HL-60/S4 treated with retinoic acid at 250 ng/mL for 4 days and 3 days (cell line): ENCODE data around the gene CCSER1.

ENCODE experiments used
- in situ Hi-C: fragments of 300-500 bp; cut with MboI; formaldehyde crosslinking; loops from 2 replicates; pipeline ENCODE4 v1.7.0; 2022; ENCODE audit warnings: low sequenced_read_pairs

CCSER1 gene

DNA sequence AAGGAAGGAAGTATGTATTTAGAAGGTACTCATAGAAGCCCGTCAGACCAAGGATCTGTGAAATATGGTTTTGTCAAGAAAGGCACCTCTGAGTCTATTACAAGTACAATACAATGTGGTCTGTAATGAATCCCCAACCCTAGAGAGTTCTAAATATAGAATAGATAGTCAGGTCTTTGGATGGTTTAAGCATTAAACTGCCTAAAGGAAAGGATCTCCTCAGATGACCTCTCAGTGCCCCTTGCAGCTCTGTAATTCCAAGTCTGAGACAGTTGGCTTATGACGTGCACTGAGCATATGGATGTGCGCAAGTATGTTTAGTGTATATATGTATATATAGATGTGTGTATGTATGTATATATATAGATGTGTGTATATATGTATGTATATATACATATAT, 62.0 kb downstream of the CCSER1 start:
- in situ Hi-C loops = no loop called here

DNA sequence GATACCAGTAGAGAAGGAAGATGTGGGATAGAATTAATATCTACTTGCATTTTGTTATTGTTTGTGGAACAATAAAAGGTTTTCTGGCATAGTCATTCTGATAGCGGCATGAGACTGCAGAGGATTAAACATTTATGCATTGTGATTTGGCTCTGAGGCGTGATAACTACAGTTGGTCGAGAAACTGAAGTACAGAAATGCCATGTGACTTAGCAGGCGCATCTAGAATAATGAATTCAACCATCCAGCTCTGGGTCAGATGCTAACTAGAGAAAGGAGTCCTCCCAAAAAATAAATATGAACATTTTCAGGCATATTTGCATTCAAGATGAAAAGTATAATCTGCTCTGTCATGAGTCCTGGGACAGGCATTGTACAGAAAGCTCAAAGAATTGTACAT, 62.8 kb downstream of the CCSER1 start:
- in situ Hi-C loops = no loop called here

DNA sequence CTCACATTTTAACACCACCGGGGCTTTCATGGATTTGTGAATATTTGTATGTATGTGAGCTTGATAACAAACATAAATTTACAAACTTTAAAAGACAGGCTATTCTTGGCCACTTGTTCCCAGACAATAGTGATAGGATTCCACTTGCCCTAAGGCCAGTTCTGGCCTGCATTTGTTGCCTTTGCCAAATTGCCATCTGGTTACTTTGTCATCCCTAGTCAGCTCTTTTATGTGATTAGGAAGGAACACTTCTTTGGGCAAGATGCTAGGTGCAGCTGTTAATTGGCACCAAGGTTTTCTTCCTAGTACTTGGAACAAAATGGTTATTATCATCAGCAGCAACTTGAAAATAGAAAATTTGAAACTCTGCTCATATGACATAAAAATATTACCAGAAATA, 63.3 kb downstream of the CCSER1 start:
- in situ Hi-C loops = no loop called here

DNA sequence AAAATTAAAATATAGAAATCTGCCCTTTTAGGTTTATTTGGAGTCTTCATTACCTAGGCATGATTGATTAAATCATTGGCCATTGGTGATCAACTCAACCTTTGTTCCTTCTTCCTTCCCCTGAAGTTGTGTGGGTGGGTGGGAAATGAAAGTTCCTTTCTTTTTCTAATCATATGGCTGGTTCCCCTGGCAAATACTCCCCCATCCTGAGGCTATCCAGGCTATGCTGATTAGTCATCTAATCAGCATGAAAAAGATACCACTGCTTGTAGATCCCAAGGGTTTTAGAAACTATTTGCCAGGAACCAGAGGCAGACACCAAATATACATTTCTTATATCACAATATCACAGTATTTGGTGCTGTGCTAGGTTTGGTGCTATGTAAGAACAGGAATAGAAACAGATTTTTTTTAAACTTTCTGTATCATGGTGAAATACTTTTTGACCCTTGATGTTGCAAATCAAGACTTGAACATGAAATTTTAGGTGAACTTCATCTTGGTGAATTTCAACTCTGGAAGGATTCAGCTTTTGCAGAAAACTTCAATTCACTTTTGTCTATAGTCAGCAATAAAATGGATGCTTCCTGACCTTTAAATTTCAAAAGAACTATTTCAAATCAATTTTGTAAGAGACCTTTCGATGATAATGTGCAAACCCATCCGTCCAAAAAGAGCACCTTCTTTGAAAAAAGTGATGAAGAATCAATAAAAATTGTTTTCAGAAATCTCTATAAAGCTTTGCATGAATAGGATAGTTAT, 71.1 kb downstream of the CCSER1 start:
- in situ Hi-C loops = no loop called here

DNA sequence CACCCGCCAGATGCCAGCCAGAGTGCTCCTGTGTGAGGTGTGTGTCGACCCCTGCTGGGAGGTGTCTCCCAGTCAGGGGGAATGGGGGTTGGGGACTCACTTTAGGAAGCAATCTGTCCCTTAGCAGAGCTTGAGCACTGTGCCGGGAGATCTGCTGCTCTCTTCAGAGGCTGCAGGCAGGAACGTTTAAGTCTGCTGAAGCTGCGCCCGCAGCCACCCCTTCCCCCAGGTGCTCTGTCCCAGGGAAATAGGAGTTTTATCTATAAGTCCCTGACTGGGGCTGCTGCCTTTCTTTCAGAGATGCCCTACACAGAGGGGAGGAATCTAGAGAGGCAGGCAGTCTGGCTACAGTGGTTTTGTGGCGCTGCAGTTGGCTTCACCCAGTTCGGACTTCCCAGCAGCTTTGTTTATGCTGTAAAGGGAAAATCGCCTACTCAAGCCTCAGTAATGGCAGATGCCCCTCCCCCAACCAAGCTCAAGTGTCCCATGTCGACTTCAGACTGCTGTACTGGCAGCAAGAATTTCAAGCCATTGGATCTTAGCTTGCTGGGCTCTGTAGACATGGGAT, 80.8 kb downstream of the CCSER1 start:
- in situ Hi-C loops = no loop called here

DNA sequence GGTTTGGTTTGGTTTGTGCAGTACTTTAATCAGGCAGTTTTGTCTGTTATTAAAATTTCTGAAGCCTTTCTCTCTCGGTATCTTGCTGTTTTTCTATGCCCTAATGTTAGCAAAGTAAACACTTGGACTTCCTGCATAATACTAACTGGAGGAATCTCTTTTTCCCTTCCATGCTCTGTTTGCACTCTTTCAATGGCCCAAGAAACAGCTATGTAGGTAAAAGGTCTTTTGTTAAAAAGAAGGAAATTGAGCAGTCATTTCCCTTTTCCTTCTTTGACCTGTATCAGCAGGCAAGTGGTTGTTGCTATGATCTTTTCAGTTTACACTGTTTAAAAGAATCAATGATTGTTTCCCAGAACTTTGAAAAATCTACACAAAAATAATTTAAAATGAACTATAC, 82.7 kb downstream of the CCSER1 start:
- in situ Hi-C loops = no loop called here

DNA sequence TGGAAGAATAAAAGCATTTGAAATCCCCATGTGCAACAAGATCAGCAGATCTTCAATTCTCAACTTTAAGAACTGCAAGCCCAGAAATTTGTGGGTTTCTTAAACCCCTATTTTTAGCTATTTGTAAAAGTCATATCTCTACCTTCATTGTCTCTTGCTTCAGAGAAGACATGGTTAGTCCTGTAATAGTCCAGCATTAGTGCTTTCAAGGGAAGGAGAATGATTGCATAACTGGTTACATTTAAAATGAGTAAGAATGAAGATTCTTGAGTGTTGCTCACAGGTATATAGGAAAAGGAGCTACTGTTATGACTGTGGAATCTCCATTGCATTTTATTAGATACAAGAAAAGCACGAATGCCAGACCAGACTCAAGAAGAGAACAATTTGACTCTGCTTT, 84.0 kb downstream of the CCSER1 start:
- in situ Hi-C loops = no loop called here

DNA sequence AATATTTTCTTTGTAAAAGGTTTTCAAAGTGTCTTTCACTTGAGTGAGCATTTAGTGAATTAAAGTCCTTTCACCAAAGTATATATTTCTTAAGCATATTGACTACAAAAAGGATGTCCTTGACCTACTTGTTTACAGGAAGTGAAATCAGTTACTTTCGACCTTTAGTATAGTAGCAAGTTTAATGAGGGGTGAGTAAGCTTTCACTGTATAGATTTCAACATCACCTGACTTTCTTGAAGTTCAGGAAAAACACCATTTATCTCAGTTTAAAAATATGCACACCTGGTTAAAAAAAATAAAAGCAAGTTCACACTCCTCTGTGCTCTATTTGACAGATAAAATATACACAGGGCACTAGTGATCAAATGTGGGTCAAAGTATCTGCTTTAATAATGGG, 88.1 kb downstream of the CCSER1 start:
- in situ Hi-C loops = no loop called here

DNA sequence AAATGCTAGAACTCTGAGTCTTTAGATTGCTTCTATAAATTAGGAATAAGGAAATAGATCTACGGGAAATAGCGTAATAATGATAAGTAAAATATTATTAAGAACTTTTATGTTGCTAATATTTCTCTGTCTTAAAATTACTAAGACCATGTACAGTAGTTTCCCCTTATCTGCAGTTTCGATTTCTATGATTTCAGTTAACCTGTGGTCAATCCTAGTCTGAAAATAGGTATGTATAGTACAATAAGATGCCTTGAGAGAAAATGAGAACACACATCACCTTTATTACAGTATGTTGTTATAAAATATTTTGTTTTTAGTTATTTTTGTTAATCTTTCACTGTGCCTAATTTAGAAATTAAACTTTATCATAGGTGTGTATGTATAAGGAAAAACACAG, 92.6 kb downstream of the CCSER1 start:
- in situ Hi-C loops = no loop called here

DNA sequence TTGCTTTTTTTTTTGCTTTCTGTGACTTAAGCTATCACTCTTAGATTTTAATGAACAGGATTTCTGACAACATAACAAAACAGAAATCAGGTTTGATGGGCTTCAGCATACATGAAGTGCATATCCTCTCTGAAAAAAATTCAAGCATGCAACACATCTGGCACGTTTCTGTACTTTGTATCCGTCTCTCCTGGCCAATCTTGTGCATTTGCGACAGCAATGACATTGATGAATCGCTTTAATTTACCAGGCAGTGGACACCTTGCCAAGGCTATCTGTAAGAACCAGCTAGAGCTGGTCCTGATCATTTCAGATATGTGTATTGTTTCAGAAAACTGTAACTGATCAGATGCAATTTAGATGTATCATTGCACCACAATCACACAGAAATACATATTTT, 93.3 kb downstream of the CCSER1 start:
- in situ Hi-C loops = no loop called here

DNA sequence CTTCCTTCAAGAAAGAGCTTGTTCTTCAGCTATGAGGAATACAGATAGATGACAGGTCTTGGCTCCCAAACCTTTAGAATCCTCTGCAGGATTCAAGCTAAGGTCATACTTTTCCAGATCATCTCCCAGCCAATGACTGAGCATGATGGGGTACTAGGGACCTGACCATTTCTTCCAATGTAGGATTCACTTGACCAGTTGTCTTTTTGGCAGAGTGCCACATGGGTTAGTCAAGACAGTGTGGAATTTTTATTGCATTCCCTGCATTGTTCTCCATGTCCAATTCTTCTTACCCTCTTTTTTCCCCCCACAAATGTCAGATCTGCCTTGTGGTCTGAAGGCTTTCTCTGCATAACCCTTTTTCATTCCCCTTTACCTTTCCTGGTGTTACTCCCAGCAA, 99.5 kb downstream of the CCSER1 start:
- in situ Hi-C loops = no loop called here

DNA sequence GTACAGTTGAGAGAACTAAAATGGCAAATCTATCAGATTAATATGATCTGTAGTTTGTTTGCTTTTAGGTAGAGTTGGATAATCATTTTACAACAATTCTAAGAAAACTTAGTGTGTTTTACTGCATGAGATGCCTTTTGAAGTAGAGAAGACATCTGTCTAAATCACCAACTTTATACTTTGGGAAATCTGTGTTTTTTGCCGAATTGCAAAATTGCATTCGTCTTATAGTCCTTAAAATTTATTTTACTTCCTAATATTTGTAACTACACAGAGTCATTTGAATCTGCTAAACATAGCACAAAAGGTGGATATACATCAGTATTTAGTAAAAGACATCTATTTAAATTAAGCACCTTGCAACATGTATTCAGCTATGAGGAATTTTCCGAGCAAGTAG, 100.0 kb downstream of the CCSER1 start:
- in situ Hi-C loops = no loop called here

DNA sequence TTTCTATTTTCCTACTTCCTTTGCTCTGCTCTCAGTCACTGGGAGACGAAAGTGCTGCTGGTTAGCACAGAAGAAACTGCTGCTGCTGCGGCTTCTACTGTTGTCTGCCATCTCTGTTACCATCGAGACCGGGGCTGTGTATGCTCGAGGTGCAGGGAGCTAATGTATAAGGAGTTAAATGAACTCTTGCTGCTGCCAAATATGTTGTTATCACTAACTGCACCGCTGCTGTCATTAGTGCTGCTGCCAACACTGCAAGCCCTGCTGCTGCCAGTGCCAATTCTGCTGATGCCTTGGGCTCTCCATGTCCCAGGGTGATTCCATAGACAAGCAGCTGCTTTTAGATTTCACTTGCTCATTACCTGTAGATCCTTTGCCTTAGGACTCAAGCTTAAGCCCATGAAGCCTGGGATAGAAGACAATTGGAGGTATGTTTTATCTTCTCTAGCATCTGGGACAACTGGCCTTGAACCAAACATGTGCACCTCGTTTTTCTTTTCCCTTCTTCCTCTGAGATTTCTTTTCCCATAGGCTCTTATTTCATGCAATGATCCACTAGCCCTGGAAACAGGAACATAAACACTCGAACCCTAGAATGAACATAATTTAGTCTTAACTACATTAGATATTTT, 107.8 kb downstream of the CCSER1 start:
- in situ Hi-C loops = no loop called here

DNA sequence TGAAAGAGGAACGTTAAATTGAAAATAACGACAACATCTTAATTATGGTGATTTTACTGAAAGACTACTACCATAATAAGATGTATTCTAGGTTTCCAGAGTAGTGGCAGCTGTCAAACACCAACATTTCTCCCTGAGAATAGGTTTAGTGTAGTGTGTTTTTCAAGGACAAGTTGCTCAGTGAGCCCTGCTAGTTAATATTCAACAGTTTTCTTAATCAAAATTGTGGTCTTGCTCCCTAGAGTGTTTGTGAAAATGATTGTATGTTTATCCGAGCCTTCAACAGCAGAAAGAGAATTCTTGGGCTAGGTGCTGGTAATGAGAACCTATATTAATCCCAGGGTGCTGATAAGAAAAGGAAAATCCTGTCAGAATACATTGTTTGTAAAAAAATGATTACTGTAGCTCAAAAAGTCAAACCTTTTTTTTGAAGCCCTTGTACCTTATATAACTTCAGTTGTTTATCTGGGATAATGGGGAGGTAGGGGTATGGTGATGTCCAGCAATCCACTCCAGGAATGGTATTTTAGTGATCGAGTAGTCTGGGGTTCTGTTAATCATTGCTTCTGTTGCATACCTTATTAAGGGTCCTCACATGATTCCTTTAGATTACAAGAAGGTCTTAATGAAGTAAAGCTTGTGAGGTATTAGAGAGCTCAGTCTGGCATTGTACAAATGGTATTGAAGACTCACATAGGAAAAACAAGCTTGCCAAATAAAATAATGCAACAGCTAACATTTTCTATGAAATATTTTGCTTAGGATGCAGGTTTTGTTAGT, 110.7 kb downstream of the CCSER1 start:
- in situ Hi-C loops = no loop called here

DNA sequence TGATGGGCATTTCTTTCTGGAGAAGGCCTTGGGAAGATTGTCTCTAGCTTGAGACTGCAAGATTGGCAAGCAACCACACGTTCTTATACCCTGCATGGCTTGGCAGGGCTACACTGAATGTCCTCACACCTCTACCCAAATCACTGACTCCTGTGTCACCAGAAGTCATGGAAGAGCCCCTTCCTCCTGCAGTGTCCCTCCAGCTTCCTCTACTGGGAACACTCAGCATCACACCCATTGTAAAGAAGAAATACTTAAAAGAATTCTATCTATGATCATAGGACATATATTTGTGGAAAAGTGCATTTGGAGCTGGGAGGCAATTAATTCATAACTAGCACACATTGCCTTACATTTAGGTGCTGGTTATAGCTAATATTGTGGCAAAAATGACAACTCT, 113.1 kb downstream of the CCSER1 start:
- in situ Hi-C loops = no loop called here

DNA sequence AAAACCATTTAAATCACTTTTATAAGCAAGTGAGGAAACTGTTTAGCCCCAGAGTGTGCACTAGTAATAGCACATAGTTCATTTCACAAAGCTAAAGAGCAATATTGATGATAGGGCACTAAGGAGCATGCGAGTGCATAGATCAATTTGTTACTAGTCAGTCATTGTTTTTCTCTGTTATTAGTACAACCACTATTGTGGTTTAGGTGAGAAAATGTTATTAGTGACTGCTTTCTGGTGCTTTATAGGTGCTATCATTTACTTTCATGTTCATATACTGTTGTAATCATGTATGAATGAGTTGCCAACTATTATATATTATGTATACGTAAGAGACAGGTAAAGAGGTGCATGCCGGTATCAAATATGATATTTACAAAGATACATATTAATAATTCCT, 113.8 kb downstream of the CCSER1 start:
- in situ Hi-C loops = no loop called here

DNA sequence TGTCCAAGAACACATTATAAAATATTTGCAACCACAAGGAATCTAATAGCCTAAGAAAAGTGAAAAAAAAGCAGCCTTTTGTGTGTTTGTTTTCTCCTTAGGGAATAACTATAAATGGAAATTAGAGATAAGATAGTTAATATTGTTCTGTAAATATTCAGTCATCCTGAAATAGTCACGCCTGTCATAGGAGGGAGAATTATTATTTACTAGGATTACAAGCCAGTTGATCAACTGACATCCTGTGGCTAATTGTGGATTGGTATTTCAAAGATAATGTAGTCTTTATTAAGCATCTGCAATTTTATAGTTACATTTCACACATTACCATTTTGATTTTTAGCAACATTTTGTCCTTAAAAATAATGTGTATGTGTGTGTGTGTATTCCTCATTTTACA, 118.6 kb downstream of the CCSER1 start:
- in situ Hi-C loops = no loop called here

DNA sequence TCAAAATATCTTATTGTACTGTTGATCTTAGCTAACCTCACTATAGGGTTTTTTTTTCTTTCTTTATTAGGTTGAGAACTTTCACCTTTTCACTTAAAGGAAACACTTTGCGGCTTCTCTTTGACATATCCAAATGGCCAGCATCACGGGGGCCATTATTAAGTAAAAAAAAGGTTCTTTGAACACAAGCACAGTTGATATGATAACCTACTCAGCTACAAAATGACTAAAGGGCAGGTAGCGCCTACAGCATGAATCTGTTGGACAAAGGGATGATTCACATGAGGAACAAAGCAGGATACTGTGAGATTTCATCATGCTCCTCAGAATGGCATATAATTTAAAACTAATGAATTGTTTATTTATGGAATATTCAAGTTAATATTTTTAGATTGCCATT, 119.6 kb downstream of the CCSER1 start:
- in situ Hi-C loops = no loop called here

DNA sequence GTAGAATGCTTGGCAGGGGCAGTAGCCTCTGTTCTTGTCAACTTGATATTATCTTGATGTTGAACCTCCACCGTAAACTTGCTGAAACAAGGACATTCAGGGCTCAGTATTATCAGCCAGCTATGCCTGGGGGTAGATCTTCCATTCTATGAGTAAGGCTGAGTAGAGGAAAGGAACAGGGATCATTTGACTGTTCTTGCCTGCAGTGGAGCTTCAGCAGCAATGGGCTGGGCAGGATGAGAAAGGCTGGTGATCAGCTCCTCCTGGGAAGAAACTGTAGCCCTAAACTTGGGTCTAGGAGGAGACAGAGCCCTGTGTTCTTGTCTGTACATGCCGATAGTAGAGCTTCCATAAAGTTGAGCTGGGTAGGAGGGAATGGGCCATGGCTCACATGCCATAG, 127.2 kb downstream of the CCSER1 start:
- in situ Hi-C loops = no loop called here

DNA sequence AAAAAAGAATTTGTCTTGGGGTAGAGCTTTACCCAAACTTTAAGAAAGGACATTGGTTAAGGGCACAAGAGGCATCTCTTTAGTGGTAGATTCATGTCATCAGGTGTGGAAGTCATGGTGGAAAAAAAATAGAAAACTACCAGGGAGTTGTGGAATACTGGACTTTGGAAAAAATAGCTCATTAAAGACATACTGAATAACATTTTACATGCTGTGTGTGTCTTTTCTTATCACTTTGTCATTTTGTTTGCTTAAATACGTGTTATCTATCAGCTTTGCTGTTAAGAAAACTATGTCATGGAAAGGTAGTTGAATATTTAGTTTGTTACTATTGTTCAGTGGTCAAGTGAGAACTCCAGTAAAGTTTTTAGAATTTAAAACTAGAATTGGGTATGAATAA, 147.0 kb downstream of the CCSER1 start:
- in situ Hi-C loops = no loop called here

DNA sequence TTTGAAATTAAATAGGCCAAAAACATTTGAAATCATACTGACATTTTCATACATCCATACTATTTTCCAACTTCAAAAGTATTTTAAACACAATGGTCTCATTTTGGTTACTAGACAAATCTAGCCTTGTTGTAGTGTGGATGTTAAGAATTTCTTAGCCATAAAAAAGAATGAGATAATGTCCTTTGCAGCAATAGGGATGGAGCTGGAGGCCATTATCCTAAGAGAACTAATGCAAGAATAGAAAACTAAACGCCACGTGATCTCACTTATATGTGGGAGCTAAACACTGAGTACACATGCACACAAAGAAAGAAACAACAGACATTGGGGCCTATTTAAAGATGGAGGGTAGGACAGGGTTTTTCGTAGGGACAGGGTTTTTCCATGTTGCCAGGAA, 153.8 kb downstream of the CCSER1 start:
- in situ Hi-C loops = no loop called here
